Tibial artery (tissue), 4 donors: ENCODE results near the gene MIB2.
"Not testable (repeated sequence)": the region's sequence is repeated elsewhere in the genome, so short reads cannot be mapped to it uniquely, and the experiment has no call there.

ENCODE experiments used
- DNase-seq, 2 donors: peaks; one replicate each; pipeline ENCODE4 v3.0.0-alpha.2; 2019
- H3K27ac ChIP-seq, 2 donors: fragments of 200-600 bp; sonication (generic) in 1 of 2; 1 replicate in 1 of 2; 2 replicates in 1 of 2; pipeline ENCODE4 v1.5.1; 2018 to 2019; ENCODE audit warnings: mild to moderate bottlenecking in 1 of 2
- H3K27me3 ChIP-seq, 2 donors: fragments of 200-600 bp; sonication (generic) in 1 of 2; one replicate each; pipeline versions ENCODE4 v1.5.1 to v1.6.0; 2016 to 2019
- H3K36me3 ChIP-seq, 3 donors: fragments of 200-600 bp; sonication (generic) in 2 of 3; one replicate each; pipeline ENCODE4 v1.5.1; 2016 to 2019; ENCODE audit warnings: mild to moderate bottlenecking in 2 of 3
- H3K4me1 ChIP-seq, 4 donors: fragments of 200-600 bp; sonication (generic) in 2 of 4; 1 replicate in 3 of 4; 2 replicates in 1 of 4; pipeline ENCODE4 v1.5.1; 2016 to 2019
- H3K4me3 ChIP-seq, 2 donors: fragments of 200-600 bp; sonication (generic) in 1 of 2; 1 replicate in 1 of 2; 2 replicates in 1 of 2; pipeline ENCODE4 v1.5.1; 2018 to 2019; ENCODE audit warnings: mild to moderate bottlenecking in 2 of 2
- H3K9me3 ChIP-seq, 3 donors: fragments of 200-600 bp; sonication (generic) in 1 of 3; one replicate each; pipeline ENCODE4 v1.5.1; 2016 to 2019
- CTCF ChIP-seq, 2 experiments: fragments of 200-600 bp in 1 of 2; fragments of 450-650 bp in 1 of 2; IDR thresholded peaks; one replicate each; pipeline ENCODE4 v1.5.1; 2017 to 2019; ENCODE audit warnings: antibody characterized with exemption in 2 of 2, mild to moderate bottlenecking in 1 of 2, moderate library complexity in 1 of 2
- intact Hi-C: fragments of 100-400 bp; cut with DNase I; formaldehyde crosslinking; loops from one replicate; pipeline ENCODE4 v1.15.0; 2023; ENCODE audit warnings: low total_unique reads

MIB2 gene

GRCh38 chr1:1591452-1591851 lies 23.8 kb upstream of the MIB2 start:
- Histone ChIP-seq H3K9me3 (no peaks in the 10 kb centered on the region), H3K4me3 (no peak overlapping the region), H3K27ac (no peak overlapping the region), H3K4me1 (no peaks in the 10 kb centered on the region), H3K27me3 (peaks cover 0 to 31% of the 10 kb centered on the region in 2 donors), H3K36me3 (no peaks in the 10 kb centered on the region)
- no peak for TF ChIP-seq CTCF (IDR thresholded peaks at IDR 0.05)
- intact Hi-C loops, result no loop called here
- no peak for DNase-seq

- intact Hi-C loops, result no loop called here
- Histone ChIP-seq H3K27ac (no peak overlapping the region), H3K9me3 (no peaks in the 10 kb centered on the region), H3K4me1 (peaks cover 0 to 13% (median 0%) of the 10 kb centered on the region in 4 donors), H3K4me3 (no peak overlapping the region), H3K36me3 (no peaks in the 10 kb centered on the region), H3K27me3 (peaks cover 0 to 34% of the 10 kb centered on the region in 2 donors)
- DNase-seq, result no peak
- no peak for TF ChIP-seq CTCF (IDR thresholded peaks at IDR 0.05)
These were observed 21.3 kb upstream of the MIB2 start for GRCh38 chr1:1593834-1594601.

DNA sequence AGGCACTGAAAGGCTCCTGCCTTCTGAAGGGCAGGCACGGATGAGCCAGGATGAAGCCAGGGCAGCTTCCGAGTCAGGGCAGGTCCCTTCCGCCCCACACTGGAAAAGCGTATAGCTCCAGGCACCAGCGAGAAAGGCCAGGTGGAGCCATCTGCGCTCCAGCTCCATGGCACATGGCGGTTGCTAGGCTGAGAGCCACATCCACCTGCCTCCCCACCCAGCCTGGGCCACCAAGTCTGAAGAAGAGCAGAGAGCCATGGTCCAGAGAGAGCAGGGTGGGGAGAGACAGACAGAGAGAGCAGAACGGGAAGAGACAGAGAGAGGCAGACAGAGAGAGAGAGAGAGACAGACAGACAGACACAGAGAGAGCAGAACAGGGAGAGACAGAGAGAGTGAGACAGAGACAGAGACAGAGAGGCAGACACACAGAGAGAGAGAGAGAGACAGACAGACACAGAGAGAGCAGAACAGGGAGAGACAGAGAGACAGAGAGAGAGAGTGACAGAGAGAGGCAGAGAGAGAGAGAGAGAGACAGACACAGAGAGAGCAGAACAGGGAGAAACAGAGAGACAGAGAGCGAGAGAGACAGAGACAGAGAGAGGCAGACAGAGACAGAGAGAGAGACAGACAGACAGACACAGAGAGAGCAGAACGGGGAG lies 20.6 kb upstream of the MIB2 start:
- Histone ChIP-seq H3K27ac (no peak overlapping the region), H3K36me3 (no peaks in the 10 kb centered on the region), H3K4me3 (no peak overlapping the region), H3K27me3 (peaks cover 0 to 36% of the 10 kb centered on the region in 2 donors), H3K4me1 (peaks cover 0 to 19% (median 5%) of the 10 kb centered on the region in 4 donors), H3K9me3 (no peaks in the 10 kb centered on the region)
- intact Hi-C loops, result no loop called here
- TF ChIP-seq CTCF (IDR thresholded peaks at IDR 0.05), result no peak
- no peak for DNase-seq

GRCh38 chr1:1595341-1595740 lies 20.0 kb upstream of the MIB2 start:
- Histone ChIP-seq H3K27me3 (peaks cover 0 to 34% of the 10 kb centered on the region in 2 donors), H3K4me1 (peaks cover 0 to 23% (median 9%) of the 10 kb centered on the region in 4 donors)
- H3K27ac ChIP-seq, H3K9me3 ChIP-seq, intact Hi-C loops, H3K36me3 ChIP-seq, DNase-seq, H3K4me3 ChIP-seq: not testable (repeated sequence)

- no peak for TF ChIP-seq CTCF (IDR thresholded peaks at IDR 0.05)
- DNase-seq, result no peak
- H3K36me3 ChIP-seq, result no peaks in the 10 kb centered on the region
- no peaks in the 10 kb centered on the region for H3K9me3 ChIP-seq
- intact Hi-C loops, result no loop called here
- H3K4me1 ChIP-seq, result peaks cover 0 to 27% (median 14%) of the 10 kb centered on the region in 4 donors
- no peak overlapping the region for H3K4me3 ChIP-seq
- no peak overlapping the region for H3K27ac ChIP-seq
- H3K27me3 ChIP-seq, result peaks cover 0 to 46% of the 10 kb centered on the region in 2 donors
These were observed 18.6 kb upstream of the MIB2 start for GRCh38 chr1:1596493-1597274.
